Endothelial cell of umbilical vein (primary cell): ENCODE measurements around the gene RLN1. TPM values are rescaled to one million over a fixed set of nuclear protein-coding genes. Genes with fewer than 3 reads are reported as not detected.
"Not testable (repeated sequence)": the region's sequence is repeated elsewhere in the genome, so short reads cannot be mapped to it uniquely, and the experiment has no call there.

Experiments
- BruUV-seq: library from RNA; stranded (reverse); fragments of 400-500 nt; replicated peaks from 2 replicates; lab custom pipeline; 2021; lab: Mats Ljungman, UMichigan
- CTCF ChIA-PET: fragments of 300-600, 350-600 bp; sonication (Branson Sonifier 250); formaldehyde crosslinking; loops from one replicate; lab custom pipeline; 2021; ENCODE audit warnings: antibody characterized with exemption, inconsistent platforms; lab: Charles Lee
- POLR2A ChIA-PET: fragments of 300-600, 350-600 bp; sonication (Branson Sonifier 250); formaldehyde crosslinking; loops from one replicate; lab custom pipeline; 2021; ENCODE audit warnings: antibody characterized with exemption, inconsistent platforms; lab: Charles Lee
- DNase-seq: peaks from one replicate; pipeline ENCODE4 v3.0.0-alpha.2; 2011; ENCODE audit warnings: low read depth, low spot score
- FAIRE-seq: peaks from 2 replicates; lab custom pipeline; 2011; peaks lifted over from hg19 to GRCh38; lab: Jason Lieb, UNC
- H2AFZ ChIP-seq: 2 replicates; pipeline ENCODE4 v1.6.0; 2012; ENCODE audit warnings: low read depth, low read length, control low read depth, inconsistent platforms
- H3K27ac ChIP-seq: 2 replicates; pipeline ENCODE4 v1.5.1; 2011; ENCODE audit warnings: low read depth, mild to moderate bottlenecking, control low read depth, low read length, moderate library complexity; ENCODE audit not compliant: insufficient read depth
- H3K27me3 ChIP-seq, 2 experiments: 2 replicates each; pipeline versions ENCODE4 v1.6.0 to v1.6.1; 2011; ENCODE audit warnings: low read length in 2 of 2, mixed read lengths in 1 of 2; ENCODE audit not compliant: control insufficient read depth in 2 of 2, insufficient read depth in 2 of 2
- H3K36me3 ChIP-seq, 2 experiments: 2 replicates in 1 of 2; 3 replicates in 1 of 2; pipeline ENCODE4 v1.5.1; 2011; ENCODE audit warnings: low read length in 2 of 2, mild to moderate bottlenecking in 1 of 2, moderate library complexity in 1 of 2; ENCODE audit not compliant: control insufficient read depth in 2 of 2, insufficient read depth in 2 of 2; ENCODE audit errors: extremely low read depth in 1 of 2
- H3K4me1 ChIP-seq: 3 replicates; pipeline ENCODE4 v1.5.1; 2011; ENCODE audit warnings: mild to moderate bottlenecking, low read length; ENCODE audit not compliant: control insufficient read depth, insufficient read depth; ENCODE audit errors: extremely low read depth
- H3K4me2 ChIP-seq: 2 replicates; pipeline ENCODE4 v1.6.1; 2011; ENCODE audit warnings: low read length, control low read depth, mixed read lengths; ENCODE audit not compliant: insufficient read depth
- H3K4me3 ChIP-seq, 3 experiments: fragments of 200-600 bp in 1 of 3; sonication (generic), shearing (Covaris generic) in 1 of 3; replicated peaks in 1 of 3; 2 replicates each; pipeline ENCODE4 v1.5.1; 2011 to 2016; ENCODE audit warnings: control low read depth in 3 of 3, low read length in 3 of 3, mild to moderate bottlenecking in 2 of 3, inconsistent platforms in 1 of 3, low read depth in 1 of 3, moderate library complexity in 1 of 3; ENCODE audit not compliant: insufficient read depth in 1 of 3
- H3K79me2 ChIP-seq: 2 replicates; pipeline ENCODE4 v1.6.0; 2012; ENCODE audit warnings: low read length, inconsistent platforms; ENCODE audit not compliant: control insufficient read depth, insufficient read depth
- H3K9ac ChIP-seq: replicated peaks from 2 replicates; pipeline ENCODE3; 2011; ENCODE audit warnings: low read length, control low read depth; ENCODE audit not compliant: insufficient read depth; ENCODE audit errors: extremely low read depth
- H3K9me1 ChIP-seq: replicated peaks from 3 replicates; pipeline ENCODE4 v1.6.0; 2011; ENCODE audit warnings: mild to moderate bottlenecking, low read length; ENCODE audit not compliant: control insufficient read depth, insufficient read depth; ENCODE audit errors: extremely low read depth
- H3K9me3 ChIP-seq: replicated peaks from 2 replicates; pipeline ENCODE4 v1.5.1; 2012; ENCODE audit warnings: low read length, inconsistent platforms; ENCODE audit not compliant: control insufficient read depth, insufficient read depth
- H4K20me1 ChIP-seq: replicated peaks from 2 replicates; pipeline ENCODE3; 2011; ENCODE audit warnings: mild to moderate bottlenecking, low read length; ENCODE audit not compliant: control insufficient read depth, insufficient read depth; ENCODE audit errors: extremely low read depth
- EZH2 ChIP-seq: IDR thresholded peaks from 2 replicates; pipeline ENCODE4 v1.6.1; 2012; ENCODE audit warnings: borderline replicate concordance, low read depth, mild to moderate bottlenecking, moderate library complexity, low read length, inconsistent platforms; ENCODE audit not compliant: severe bottlenecking
- FOS ChIP-seq: IDR thresholded peaks from 2 replicates; pipeline ENCODE4 v1.6.1; 2011; ENCODE audit warnings: mild to moderate bottlenecking, low read length, moderate library complexity, borderline replicate concordance; ENCODE audit not compliant: insufficient read depth
- JUN ChIP-seq: IDR thresholded peaks from 2 replicates; pipeline ENCODE4 v1.6.1; 2011; ENCODE audit warnings: borderline replicate concordance, low read depth; ENCODE audit not compliant: insufficient read length, insufficient read depth
- POLR2AphosphoS5 ChIP-seq: IDR thresholded peaks from 2 replicates; pipeline ENCODE4 v1.6.1; 2012; ENCODE audit warnings: low read depth, mild to moderate bottlenecking, control low read depth, low read length, moderate library complexity; ENCODE audit not compliant: insufficient read depth
- dilution Hi-C: fragments of 300-500 bp; cut with MboI; formaldehyde crosslinking; loops from one replicate; pipeline ENCODE4 v1.15.0; 2019; ENCODE audit warnings: low sequenced_read_pairs; ENCODE audit not compliant: extremely low pct_ligation_motif_present
- intact Hi-C: fragments of 100-400 bp; cut with micrococcal nuclease; formaldehyde crosslinking; loops from one replicate; pipeline ENCODE4 v1.10.0; 2022
- polyA plus RNA-seq, 4 experiments: library from polyadenylated mRNA; depleted of rRNA in 3 of 4; stranded (reverse) in 3 of 4; unstranded in 1 of 4; fragments of >200 nt; gene quantifications; 2 replicates each; pipeline versions ENCODE4 v1.2.1 to v1.2.3, GENCODE V29; 2011 to 2012; ENCODE audit warnings: missing spikeins in 1 of 4
- total RNA-seq: library from RNA; stranded (reverse); gene quantifications from 2 replicates; pipeline ENCODE4 v1.2.3, GENCODE V29; 2021
- TF ChIP-seq, protein P1 (sequence below): IDR thresholded peaks from 2 replicates; pipeline ENCODE4 v1.6.1; 2011; ENCODE audit not compliant: insufficient read depth, insufficient read length

The RLN1 gene
- total and polyA plus RNA-seq, 2 donors (not counting 3 experiments of a cell fraction or from before 2014, with no cell fraction given), result not detected

DNA sequence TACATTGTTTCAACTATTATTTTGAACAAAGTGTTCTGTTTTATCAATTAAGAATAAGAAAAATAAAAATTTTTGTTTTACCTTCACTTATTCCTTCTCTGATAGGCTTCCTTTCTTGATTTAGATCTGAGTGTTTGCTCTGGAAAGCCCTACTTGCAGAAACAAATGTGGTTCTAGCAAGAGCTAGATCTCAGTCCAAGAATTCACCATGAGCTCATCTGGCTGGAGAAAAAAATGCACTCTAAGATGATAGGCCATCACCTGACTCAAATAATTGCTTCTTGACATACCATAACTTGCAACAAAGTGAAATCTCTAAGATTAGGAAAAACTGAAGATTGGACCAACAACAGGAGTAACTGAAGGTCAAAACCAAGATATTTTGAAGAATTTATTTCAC, 28.8 kb downstream of the RLN1 start:
- Histone ChIP-seq H3K4me2 (no peak overlapping the region), H3K9ac (no peak overlapping the region), H3K36me3 (no peaks in the 10 kb centered on the region), H3K4me1 (no peaks in the 10 kb centered on the region), H2AFZ (no peak overlapping the region), H3K9me1 (no peaks in the 10 kb centered on the region), H3K27ac (no peak overlapping the region), H3K79me2 (no peaks in the 10 kb centered on the region), H3K4me3 (no peak overlapping the region), H4K20me1 (no peaks in the 10 kb centered on the region), H3K27me3 (peaks cover 12 to 17% of the 10 kb centered on the region in 2 experiments), H3K9me3 (no peaks in the 10 kb centered on the region)
- FAIRE-seq (no peak), DNase-seq (no peak)
- TF ChIP-seq, protein P1, sequence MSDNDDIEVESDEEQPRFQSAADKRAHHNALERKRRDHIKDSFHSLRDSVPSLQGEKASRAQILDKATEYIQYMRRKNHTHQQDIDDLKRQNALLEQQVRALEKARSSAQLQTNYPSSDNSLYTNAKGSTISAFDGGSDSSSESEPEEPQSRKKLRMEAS, result no peak
- no peak for TF ChIP-seq POLR2AphosphoS5
- CTCF ChIA-PET, result no interaction called here
- dilution Hi-C loops, result no loop called here
- POLR2A ChIA-PET, result no interaction called here
- intact Hi-C loops, result no loop called here
- no TSS peak for BruUV-seq

DNA sequence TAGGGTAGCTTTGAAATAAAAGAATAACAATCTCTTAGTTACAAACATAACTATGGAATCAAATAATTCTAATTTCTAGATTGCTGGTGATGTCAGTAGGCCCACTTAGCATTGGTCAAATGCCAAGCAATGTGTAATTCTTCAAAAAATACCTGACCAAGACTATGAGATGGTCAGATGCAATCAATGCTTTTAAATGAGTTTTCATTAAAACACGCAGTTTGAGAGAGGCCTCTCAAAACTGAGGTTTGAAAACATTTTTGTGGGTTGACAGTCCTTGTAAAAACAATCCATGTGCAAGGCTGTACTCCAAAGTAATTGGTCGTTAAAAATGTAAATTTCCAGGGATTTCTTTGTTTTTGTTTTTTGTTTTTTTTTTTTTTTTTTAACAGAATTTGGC, 33.9 kb downstream of the RLN1 start:
- Histone ChIP-seq H3K4me3 (no peak overlapping the region), H3K9ac (no peak overlapping the region), H3K4me1 (no peaks in the 10 kb centered on the region), H3K36me3 (no peaks in the 10 kb centered on the region), H3K79me2 (no peaks in the 10 kb centered on the region), H3K27ac (no peak overlapping the region), H3K27me3 (peaks cover 8% of the 10 kb centered on the region in 2 experiments), H3K9me3 (no peaks in the 10 kb centered on the region), H2AFZ (no peak overlapping the region), H3K4me2 (no peak overlapping the region), H4K20me1 (no peaks in the 10 kb centered on the region), H3K9me1 (no peaks in the 10 kb centered on the region)
- dilution Hi-C loops, result no loop called here
- CTCF ChIA-PET, result no interaction called here
- no TSS peak for BruUV-seq
- DNase-seq, result no peak
- intact Hi-C loops, result no loop called here
- POLR2A ChIA-PET, result no interaction called here
- no peak for TF ChIP-seq EZH2
- TF ChIP-seq, protein P1, result no peak
- TF ChIP-seq JUN, result no peak
- TF ChIP-seq FOS, result no peak
- no peak for FAIRE-seq

DNA sequence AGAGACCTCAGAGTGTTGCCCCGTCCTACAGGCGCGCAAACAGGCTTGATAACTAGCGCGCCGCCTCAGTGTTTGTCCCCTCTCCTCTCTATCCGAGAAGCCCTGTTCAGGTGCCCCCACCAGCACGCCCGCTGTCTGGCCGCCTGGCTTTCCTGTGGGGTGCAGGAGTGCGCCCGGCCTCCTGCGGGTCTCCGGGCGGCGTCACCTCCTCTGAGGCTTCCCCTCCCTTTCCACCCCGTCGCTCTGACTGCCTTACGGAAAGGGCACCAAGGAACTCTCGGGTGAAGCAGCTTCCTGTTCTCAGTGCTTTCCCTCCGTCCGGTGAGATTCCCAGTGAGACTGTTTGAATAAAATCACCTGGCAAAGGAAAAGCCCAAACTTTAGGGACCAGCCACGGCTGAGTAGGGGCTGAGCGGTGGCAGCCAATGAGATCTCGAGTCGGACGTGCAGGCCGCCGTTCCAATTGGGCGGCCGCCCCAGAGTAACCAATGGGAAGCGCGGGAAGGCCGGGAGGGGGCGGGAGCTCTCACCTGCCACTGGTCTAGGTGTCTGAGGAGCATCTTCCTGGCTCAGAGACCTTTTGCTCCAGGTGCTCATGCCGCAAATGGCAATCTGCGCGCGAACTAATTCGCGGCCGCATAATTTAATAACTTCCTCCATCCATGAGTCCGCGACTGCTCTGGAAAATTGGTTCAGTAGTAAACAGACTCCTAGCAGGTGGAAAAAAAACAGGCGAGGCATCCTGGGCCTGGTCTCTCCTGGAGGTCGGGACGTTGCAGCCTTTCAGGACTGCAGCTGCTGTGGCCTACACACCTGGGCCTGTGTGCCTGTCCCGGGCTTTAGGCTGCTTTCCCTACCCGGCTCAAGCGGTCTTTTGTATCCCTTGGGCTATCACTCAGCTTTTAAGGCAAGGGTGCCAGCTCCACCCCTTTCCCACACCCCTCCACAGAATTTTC, 35.6 kb downstream of the RLN1 start, which contains the start of gene RLN2:
TSS of gene RLN2 (minus strand) at position 877 of the 956 bp plus-strand sequence. CDS start at position 741, 136 bp downstream.
- H3K36me3 ChIP-seq, H3K4me1 ChIP-seq, CTCF ChIA-PET, BruUV-seq, H3K9me1 ChIP-seq, POLR2A ChIA-PET, H3K4me3 ChIP-seq, H4K20me1 ChIP-seq, H3K4me2 ChIP-seq, intact Hi-C loops, DNase-seq, H3K9ac ChIP-seq, H3K27ac ChIP-seq, H3K27me3 ChIP-seq, H3K79me2 ChIP-seq, H3K9me3 ChIP-seq, dilution Hi-C loops: not testable (repeated sequence)
- FAIRE-seq, result peak; percentile 99
- peak within 1 kb of the TSS; percentile 39 for H2AFZ ChIP-seq
